SH-SY5Y (cell line): ENCODE measurements around the gene EHBP1.

Experiments
- GATA2 ChIP-seq: IDR thresholded peaks from 2 replicates; pipeline ENCODE4 v1.6.1; 2011; ENCODE audit warnings: mild to moderate bottlenecking, low read depth, low read length
- GATA3 ChIP-seq: IDR thresholded peaks from 2 replicates; pipeline ENCODE4 v1.6.1; 2011; ENCODE audit warnings: low read depth, mild to moderate bottlenecking, low read length, moderate library complexity

DNA sequence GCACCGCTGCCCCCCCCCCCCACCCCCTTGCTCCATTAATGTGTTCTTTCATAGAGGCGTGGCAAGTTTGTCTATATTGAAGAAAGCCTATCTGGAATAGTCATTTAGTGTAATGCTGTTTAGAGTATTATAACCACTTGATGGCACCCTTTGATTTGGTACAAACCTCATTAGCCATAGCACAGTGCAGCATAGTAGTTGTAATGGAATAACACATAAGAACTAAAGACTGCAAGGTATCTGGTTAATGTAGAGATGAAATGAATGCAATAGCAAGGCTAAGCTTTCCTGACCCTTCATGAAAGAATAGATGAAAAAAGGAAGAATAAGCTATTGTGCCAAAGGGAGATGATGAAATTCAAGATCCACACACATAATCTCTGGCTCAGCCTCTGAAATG is 81.9 kb downstream of the EHBP1 start:
- no peak for TF ChIP-seq GATA2
- no peak for TF ChIP-seq GATA3
